SK-N-SH treated with all-trans-retinoic acid at 6 μM for 48 hours (cell line): ENCODE measurements around the gene TMEM87B.

Experiments
- ARNTL ChIP-seq: fragments of 450-650 bp; formaldehyde crosslinking; IDR thresholded peaks from 2 replicates; pipeline ENCODE4 v1.5.0; 2020; ENCODE audit warnings: low read depth, mild to moderate bottlenecking, moderate library complexity, borderline replicate concordance
- BACH2 ChIP-seq: fragments of 250-450 bp; sonication (Bioruptor Pico); IDR thresholded peaks from 2 replicates; pipeline ENCODE4 v1.9.0; 2021; ENCODE audit warnings: mild to moderate bottlenecking, borderline replicate concordance
- CREB5 ChIP-seq: fragments of 250-450 bp; sonication (Bioruptor Pico); IDR thresholded peaks from 2 replicates; pipeline ENCODE4 v1.5.1; 2020; ENCODE audit warnings: low read depth, mild to moderate bottlenecking, moderate library complexity
- GLIS3 ChIP-seq: fragments of 250-450 bp; sonication (Bioruptor Pico); IDR thresholded peaks from 2 replicates; pipeline ENCODE4 v1.5.0; 2020; ENCODE audit warnings: mild to moderate bottlenecking, moderate library complexity
- TCF4 ChIP-seq: fragments of 250-450 bp; sonication (Bioruptor Pico); IDR thresholded peaks from 2 replicates; pipeline ENCODE4 v1.8.0; 2021; ENCODE audit warnings: mild to moderate bottlenecking, moderate library complexity, borderline replicate concordance
- TOX ChIP-seq: fragments of 250-450 bp; sonication (Bioruptor Pico); IDR thresholded peaks from 2 replicates; pipeline ENCODE4 v1.8.0; 2021; ENCODE audit warnings: mild to moderate bottlenecking, moderate library complexity, borderline replicate concordance
- ZFP3 ChIP-seq: fragments of 250-450 bp; sonication (Bioruptor Pico); IDR thresholded peaks from 2 replicates; pipeline ENCODE4 v1.5.0; 2020; ENCODE audit warnings: mild to moderate bottlenecking, moderate library complexity
- ZFP30 ChIP-seq: fragments of 450-650 bp; formaldehyde crosslinking; IDR thresholded peaks from 2 replicates; pipeline ENCODE4 v1.5.0; 2022; ENCODE audit warnings: mild to moderate bottlenecking, moderate library complexity
- ZNF565 ChIP-seq: fragments of 450-650 bp; formaldehyde crosslinking; conservative IDR thresholded peaks from 2 replicates; pipeline ENCODE4 v1.5.0; 2020; ENCODE audit warnings: low read depth, mild to moderate bottlenecking, moderate library complexity

GRCh38 chr2:112144966-112145365 is 89.9 kb downstream of the TMEM87B start:
- no peak for TF ChIP-seq GLIS3 (CRISPR knock-in tag)
- TF ChIP-seq BACH2 (CRISPR knock-in tag), result no peak
- TF ChIP-seq CREB5 (CRISPR knock-in tag), result no peak
- no peak for TF ChIP-seq TOX (CRISPR knock-in tag)
- no peak for TF ChIP-seq TCF4 (CRISPR knock-in tag)
- TF ChIP-seq ARNTL (CRISPR knock-in tag), result no peak
- no peak for TF ChIP-seq ZFP30 (CRISPR knock-in tag)
- no peak for TF ChIP-seq ZFP3 (CRISPR knock-in tag)
- TF ChIP-seq ZNF565 (CRISPR knock-in tag), result no peak
